HG03378 (cell line): Measurements from ENCODE around the gene GRIK4.
"Not testable (repeated sequence)": the region's sequence is repeated elsewhere in the genome, so short reads cannot be mapped to it uniquely, and the experiment has no call there.

Experiments used
- ATAC-seq: cut with Tn5 transposase; IDR thresholded peaks from one replicate; pipeline ENCODE4 v1.9.1; 2021; ENCODE audit warnings: mild to moderate bottlenecking, moderate library complexity; ENCODE audit not compliant: unreplicated experiment

Gene GRIK4

DNA sequence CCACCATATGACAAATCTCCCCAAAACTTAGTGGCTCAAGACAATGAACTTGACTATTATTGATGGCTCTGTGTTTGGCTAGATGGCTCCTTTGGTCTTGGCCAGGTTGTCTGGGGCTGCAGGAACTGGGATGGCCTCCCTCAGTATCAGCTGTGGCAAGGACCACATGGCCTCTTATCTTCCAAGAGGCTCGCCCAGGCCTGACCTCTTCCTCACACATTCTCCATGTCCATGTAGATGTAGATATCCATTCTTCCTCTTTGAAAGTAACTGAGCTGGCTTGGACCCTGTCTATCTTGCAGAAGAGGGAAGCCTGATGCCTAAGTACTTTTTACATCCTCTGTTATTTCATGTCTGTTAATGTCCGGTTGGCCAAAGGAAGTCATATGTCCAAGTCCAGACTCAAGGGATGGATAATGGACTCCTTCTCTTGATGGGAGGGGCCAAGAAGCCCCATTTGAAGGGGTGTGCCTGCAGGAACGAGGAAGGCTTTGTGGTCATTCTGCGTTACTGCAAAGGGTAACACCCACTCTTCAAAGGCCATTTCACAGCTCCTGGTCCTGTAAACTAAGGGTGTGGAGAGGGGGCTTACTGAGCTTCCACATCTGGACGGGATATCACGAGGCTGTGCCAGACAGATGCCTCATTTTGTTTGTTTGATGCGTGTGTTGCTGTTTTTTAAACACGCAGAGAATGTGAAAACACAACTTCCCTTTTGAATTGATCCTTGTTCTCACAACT is 87.1 kb downstream of the GRIK4 start:
- ATAC-seq, result no peak

DNA sequence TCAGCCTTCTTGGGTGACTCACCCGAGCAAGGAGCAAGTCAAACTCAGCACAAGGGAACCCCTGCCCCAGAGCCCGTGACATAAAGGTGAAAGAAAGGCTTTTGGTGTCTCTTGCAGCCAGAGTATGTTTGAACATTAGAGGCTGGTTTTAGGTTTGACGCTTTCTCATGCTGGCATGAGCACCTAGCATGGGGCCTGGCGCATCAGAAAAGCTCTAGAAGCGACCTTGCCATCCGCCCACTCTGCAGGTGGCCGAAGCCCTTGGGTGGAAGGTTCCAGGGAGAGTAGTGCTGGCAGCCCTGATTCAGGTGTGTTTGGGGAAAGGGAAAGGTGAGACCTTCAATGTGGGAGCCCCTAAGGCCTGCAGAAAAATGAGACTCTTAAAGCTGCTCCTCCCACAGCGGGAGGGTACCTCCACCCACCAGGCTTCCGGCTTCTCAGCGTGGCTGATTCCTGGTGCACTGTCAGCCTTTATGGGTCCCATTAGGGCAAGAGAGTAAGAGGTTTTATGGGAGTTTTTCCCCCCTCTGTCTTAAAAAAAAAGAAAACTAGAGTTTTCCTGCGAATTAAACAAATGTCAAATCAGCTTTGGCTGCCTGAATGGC is 88.4 kb downstream of the GRIK4 start:
- no peak for ATAC-seq

DNA sequence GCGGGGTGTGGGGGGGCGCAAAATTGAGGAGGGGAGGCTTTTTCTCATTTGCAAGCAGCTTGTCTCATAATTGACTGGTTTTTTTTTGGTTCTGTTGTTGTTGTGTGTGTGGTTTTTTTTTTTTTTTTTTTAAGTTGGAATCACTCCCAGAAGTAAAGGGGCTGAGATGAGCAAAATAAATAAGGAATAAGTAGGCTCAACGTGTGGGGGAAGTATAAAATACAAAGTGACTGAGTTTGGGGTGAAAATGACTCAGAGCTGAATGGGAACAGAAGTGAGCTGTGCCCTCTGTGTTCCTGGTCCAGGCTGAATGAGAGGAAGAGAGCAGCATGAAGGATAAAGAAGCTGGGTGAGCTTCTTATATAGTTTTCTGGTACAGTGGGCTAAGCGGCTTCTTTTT is 90.0 kb downstream of the GRIK4 start:
- no peak for ATAC-seq

DNA sequence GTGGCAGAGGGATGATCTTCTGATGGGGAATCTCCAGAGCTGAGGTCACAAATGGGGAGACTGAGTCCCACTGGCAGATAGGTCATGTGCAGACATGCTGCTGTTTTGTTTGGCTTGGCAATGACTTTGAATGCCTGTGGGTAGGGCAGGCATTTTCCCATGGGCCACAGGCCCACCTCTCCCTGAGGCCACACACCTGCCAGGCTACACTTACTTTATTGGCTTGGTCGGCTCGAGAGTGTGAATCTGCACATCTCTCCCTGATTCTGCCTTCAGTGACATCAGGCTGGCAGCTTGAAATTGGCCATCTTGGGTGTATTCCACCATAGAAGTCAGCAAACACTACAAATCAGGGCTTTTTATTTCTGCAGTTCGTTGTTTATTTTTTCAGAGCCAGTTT is 91.5 kb downstream of the GRIK4 start:
- no peak for ATAC-seq

DNA sequence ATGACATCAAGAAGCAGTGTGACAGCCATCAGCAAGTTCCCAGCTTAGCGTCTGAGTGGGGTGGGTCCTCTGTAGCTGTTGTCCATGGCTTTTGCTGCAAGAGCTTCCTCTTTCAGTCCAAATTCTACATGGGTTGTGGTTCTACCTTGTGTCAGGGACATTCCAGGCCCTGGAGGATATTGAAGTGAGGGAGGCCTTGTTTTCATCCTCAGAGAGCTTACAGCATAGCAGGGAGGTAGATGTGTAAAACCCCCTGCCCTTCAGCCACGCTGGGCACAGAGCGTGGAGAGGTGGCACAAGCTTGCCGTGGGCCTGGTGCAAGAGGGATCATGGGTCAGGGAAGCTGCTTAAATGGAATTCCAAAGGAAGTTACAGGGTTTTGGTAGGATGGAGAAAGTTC is 93.9 kb downstream of the GRIK4 start:
- ATAC-seq, result no peak

DNA sequence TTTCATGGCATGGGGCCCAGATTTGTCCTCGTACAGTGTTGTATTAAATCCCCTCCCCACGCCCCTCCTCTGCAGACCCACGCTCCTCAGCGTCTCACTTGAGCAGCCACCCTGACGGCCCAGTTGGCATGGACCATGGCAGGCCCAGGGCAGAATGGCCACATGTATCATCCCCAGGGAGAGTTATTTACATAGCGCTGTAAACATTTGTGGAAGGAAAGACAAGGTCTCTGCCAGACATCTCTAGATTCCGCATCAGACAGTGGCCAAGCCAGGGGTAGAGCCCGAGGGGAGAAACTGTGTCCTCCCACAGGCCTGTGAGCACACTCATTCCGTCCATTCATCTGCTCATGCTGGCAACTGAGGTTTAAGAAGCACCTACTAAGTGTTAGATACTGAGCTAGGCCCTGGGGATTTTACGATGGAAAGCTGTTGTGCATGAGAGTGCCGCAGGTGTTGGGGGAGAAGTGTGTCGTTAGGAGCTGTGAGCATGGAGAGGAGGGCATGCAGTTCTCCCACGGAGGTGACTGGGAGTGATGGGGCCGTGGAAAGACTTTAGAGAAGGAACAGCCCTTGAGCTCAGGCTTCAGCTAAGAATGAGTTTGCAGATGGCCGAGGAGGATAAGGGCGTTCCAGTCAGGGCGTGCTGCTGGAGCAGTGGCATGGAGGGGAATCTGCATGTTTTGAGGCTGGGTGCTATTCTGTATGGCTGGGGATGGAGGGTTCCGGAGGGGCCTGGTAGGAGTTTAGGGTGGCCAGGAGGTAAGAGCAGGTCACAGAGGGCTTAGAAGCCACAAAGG is 94.9 kb downstream of the GRIK4 start:
- no peak for ATAC-seq

DNA sequence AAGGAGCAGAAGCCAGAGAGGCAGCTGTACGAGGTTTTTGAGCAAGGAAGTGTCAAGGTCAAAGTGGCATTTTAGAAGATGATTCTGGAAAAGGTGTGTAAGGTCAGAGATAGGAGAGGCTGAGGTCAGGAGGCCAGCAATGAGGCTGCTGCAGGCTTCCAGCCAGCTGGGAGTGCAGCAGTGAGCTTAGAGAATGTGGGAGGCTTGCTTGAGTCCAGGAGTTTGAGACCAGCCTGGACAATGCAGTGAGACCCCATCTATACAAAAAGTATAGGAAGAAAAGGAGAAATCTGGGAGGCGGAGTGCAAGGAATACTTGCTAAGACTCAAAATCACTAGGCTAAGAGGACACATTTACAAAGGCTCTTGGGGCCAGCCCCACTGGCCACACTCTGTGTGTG is 96.5 kb downstream of the GRIK4 start:
- ATAC-seq, result no peak

DNA sequence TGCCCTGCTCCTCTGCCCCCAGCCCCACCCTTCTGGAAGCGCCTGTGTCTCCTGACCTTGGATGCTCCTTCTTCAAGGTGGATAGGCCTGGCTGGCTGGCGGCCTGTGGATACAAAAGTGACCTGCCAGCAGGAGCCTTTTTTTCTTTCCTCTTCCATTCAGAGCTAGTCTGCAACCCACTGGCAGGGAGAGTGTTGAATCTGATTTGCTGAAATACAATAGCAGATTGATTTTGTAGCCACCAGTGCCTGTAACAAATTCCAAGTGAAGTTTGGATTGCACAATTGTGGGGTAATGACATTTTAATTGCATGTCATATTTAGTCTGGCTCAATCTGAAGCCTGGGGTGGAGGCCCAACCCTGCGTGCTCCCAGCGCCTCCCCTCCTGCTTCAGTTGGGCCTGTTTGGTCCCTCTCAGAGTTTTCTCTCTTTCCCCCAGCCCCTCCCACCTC is 97.2 kb downstream of the GRIK4 start:
- ATAC-seq, result no peak

DNA sequence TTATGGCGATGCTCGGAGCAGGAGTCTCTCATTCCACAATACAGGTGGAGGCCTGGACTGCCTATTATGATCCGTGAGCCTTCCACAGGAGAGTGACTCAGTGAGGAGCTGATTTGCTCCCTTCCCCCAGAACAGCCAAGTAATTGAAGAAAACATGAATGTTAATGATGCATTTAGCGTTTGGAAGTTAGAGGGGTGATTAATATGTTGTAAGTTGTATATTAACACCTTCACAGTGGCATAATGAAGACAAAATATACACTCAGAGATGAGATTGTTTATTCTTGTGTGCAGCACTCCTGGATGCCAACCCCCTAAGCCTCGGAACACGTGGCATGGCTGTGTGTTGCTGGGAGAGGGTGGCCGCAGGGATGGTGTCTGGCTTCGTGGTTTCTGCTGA is 98.6 kb downstream of the GRIK4 start:
- ATAC-seq, result no peak

DNA sequence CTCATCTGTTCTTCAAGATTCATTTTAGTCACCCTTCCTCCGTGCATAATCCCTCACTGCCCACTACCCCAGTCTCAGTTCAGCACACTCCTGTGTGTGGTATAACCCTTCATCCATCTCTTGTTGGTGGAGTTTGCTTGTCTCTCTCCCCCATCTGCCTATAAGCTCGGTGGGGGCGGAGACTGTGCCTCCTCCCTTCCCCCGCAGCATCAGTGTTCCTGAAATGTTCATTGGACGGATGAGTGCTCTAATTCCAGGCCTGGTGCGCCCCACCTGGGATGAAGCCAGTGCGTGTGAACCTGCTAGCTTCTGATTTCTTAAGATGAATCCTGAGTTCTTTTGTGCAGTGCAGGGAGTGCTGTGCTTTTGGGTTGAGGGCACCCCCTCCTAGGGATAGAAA is 100.0 kb downstream of the GRIK4 start:
- ATAC-seq, result no peak

DNA sequence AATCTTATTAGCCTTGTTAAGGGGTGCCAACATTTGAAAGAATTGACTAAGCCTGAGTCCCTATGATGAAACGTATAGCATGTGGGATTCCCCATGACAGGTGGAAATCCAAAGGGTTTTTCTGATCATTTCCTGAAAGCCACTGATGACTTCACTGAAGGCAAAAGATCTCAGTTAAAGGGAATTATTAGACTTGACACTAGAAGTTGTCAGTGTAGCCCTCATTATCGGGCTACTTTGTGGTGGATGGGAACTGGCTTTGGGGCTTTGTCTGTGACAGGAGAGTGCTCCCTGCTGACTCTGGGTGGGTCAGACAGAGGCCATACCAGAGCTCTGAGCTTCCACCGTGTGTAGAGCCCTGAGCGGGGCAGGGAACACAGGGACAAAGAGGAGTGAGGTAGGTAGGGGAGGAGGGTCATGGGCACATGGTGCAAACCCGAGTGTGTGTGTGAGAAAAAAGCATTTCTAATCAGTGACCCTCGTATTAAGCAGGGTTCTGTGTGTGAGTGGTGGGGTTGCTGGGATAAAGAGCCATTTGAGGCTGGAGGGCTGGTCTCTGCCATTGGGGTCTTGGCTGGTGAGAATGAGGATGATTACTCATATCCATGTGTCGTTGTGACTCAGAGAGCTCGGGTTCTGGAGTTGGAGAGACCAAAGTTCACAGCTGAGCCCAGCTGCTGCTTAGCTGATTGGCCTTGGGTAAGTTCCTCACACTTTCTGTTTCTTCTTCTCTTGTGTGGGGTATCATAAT is 101.1 kb downstream of the GRIK4 start:
- peak; percentile 90 for ATAC-seq

DNA sequence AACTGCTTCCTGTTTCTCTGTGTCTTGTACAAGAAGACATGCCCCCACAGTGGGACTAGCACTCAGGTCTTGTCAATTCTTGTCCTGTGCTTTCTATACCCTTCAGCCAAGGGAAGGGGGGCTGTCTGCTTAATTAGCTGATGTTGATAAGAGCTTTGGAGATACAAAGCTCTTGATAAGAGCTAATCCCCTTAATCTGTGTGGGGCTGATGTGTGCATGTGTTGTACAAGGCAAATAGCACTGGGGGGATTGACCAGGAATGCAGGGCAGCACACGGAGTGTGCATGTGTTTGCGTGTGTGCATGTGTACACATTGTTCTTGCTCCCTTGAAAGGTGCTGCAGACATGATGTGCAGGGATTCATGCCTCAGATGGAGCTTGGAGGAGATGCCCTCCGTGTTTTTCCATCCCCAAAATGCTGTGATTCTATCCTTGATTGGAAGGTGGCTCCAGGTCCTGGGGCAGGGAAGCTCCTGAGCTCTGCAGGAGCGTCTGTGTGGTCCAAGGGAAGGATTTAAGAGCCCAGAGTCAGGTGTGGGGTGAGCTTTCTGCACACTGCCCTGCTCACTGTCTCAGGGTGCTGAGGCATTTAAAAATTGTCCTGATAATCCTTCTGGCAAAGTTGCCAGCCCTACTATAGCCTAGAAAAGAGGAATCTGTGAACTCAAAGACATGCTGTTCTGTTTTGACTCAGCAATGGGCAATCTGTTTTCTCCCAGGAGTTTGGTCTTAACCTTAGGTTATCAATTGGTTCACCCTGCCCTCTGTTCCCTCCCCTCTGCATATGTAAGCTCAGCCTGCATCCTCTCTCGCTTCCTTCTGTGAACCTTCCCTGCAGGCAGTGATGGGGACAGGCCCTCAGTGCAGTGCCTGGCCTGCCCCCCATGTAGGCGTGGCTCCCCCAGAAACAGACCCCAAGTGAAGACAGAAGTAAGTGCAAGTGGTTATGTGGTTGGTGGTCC is 102.0 kb downstream of the GRIK4 start:
- ATAC-seq, result no peak

DNA sequence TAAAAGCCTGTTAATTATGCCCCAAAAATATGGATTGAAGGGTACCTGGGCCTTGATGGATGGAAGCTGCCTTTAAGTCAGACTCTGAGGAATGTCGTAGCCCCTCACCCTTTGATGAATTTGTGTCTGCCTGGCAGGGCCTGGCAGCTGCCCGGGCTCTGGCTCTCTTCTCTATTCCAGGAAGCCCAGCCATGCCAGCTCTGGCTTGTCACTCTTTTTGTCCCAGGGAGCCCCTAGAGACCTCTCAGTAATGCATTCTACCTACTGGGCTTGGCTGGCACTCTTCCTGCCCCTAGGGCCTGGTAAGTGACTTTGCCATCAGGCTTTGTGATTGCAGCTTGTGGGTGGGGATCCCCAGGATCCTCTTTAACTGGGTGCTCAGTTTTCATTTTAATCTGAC is 103.8 kb downstream of the GRIK4 start:
- ATAC-seq, result no peak

DNA sequence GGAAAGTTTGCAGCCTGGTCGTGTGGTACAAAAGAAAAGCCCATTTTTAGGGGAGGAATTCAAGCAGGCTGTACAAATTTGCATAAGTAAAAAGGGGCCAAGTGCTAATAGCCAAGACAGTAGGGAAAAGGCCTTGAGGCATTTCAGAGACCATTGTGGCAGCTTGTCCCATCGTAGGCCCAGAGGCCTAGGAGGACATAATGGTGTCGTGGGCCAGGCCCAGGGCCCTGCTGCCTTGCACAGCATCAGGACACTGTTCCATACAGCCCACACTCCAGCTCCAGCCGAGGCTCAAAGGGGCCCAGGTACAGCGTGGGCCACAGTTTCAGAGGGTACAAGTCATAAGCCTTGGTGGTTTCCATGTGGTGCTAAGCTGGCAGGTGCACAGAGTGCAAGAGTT is 106.9 kb downstream of the GRIK4 start:
- no peak for ATAC-seq

DNA sequence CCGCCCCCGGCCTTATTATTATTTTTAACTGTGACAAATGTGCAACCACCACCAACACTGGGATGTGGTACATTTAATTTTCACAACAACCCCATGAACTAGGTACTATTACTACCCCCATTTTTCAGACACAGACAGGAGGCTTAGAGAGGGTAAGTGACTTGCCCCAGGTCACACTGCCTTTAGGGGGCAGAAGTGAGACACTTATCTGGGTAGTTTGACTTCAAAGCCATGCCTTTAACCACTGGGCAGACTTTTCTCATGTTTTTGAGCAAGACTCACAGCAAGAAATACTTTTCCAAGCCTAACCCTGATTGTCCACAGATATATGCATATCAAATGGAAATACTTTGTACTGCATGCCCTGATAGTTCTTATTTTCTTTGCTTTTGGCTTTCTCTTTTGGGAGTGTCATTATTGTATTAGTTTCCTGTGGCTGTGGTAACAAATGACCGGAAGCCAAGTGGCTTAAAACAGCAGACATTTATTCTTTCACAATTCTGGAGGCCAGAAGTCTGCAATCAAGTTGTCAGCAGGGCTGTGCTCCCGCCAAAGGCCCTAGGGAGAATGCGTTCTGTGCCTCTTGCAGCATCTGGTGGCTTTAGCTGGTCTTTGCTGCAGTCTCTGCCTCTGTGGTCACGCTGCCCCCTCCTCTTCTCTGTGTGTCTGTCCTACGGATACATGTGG is 110.8 kb downstream of the GRIK4 start:
- no peak for ATAC-seq

DNA sequence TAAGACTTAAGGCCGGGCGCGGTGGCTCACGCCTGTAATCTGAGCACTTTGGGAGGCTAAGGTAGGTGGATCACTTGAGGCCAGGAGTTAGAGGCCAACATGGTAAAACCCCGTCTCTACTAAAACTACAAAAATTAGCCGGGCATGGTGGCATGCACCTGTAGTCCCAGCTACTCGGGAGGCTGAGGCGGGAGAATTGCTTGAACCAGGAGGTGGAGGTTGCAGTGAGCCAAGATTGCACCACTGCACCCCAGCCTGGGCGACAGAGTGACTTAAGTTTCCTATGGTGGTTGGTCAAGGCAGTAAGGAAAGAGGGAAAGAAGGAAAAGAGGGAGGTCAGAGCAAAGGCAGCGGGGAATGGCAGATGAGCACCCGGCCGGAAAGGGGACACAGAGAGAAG is 113.4 kb downstream of the GRIK4 start:
- ATAC-seq, result not testable (repeated sequence)

DNA sequence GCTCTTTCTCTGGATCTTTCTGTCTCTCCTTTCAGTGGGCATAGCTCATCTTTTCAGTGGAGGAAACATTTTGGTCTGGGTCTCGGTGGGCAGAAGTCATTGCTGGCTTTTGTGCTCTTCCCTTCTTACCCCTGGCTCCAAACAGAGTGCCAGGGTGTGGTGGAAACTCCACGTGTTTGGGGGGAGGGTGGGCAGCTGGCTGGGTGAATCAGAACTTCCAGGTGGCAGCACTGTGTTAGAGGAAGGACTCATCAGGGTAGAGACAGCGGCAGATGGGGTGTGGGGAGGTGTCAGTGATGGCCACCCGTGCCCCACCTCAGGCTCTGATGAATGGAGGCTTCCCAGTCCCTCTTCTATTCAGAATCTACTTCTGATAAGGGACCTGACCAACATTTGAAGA is 114.0 kb downstream of the GRIK4 start:
- no peak for ATAC-seq

DNA sequence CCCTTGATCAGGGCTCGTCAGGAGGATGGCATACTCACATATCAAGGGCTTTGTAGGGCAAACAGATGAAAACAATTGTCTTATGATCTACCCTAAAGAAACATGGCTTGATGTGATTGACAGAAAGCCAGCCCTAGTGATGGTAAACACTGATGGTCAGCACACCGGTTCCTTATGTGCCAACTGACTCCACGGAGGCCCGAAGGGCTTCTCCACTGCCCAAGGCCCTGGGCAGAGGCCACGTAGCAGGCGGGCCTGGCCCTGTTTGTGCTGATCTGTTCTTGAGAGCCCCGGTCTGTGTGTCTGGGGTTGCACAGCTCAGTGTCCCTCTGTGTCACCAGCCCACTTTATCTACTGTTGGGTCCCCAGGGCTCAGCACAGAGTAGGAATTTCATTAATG is 115.2 kb downstream of the GRIK4 start:
- no peak for ATAC-seq

DNA sequence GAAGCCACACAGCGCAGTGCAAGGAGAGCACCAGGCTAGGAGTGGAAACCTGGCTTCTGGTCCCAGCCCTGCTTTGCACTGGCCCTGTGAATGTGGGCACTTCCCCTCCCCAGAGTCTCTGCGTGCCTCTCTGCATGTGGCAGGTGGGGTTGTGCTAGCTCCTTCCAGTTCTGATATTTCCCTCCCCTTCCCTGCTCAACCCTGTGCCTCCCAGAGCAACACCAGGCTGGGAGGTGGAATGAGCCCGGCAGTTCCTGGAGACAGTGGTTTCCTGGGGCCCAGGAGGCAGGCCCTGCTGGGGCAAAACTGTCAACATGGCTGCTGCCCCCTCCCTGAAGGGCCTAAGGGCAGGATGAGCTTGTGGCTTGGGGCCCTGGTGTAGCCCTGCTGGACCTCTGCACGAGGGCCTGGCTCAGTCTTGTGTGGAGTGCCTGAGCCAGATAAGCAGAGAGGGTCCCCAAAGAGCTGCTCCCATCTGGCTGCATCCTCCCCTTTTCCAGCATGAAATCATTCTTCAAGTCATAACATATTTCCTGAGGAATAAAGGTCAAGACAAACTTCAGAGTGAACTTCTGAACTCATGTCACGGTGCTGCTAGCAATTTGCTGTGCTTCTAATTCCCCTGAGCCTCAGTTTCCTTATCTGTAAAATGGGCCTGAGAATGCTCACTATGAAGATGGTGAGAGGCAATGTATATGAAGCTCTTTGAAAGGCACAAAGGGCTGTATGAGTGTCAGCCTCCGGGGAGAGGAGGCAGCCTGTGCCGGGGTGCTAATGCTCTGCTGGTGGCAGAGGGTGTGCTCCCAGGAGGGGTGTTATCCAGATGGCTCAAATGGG is 116.0 kb downstream of the GRIK4 start:
- no peak for ATAC-seq
